ENCODE measurements around the gene DPAGT1.

Gene DPAGT1

DNA sequence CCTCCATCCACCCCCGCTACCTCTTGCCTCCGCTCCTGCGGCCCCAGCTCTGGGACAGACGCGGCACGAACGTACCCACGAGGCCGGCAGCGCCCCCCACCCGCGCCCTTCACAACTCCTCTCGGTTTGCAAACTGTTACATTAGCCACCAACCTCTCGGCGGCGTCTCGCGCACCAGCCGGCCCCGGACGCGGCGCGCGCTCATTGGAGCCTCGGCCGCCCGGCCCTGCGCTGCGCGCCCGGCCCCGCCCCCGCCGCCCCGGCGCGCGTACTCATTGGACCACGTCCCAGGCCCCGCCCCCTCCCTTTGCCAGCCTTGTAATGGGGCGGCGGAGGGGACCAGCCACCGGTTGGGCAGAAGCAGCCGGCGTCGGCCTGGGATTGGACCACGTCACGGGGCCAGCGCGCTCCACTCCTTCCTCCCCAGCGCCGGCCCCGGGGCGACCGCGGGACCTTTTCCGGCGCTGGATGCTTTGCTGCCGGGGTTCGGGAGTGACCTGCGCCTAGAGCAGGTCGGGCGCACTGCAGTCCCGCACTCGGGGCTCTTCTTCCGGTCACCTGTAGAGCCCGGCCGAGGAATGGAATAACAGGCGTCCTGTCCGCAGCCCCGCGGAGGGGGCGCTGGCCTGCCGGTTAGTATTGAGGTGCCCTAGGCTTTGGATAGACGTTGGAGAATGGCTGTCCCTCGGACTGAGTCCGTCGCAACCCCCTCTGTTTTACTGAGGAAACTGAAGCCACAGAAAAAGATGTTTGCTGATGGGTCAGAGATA, 44.5 kb downstream of the DPAGT1 start, which contains the start of gene HYOU1:
Gene HYOU1 (minus strand): TSS at position 206 of the 770 bp plus-strand sequence. CDS start 1,045 bp downstream, outside the sequence.
- DNase-seq, result peak; percentile 96

DNA sequence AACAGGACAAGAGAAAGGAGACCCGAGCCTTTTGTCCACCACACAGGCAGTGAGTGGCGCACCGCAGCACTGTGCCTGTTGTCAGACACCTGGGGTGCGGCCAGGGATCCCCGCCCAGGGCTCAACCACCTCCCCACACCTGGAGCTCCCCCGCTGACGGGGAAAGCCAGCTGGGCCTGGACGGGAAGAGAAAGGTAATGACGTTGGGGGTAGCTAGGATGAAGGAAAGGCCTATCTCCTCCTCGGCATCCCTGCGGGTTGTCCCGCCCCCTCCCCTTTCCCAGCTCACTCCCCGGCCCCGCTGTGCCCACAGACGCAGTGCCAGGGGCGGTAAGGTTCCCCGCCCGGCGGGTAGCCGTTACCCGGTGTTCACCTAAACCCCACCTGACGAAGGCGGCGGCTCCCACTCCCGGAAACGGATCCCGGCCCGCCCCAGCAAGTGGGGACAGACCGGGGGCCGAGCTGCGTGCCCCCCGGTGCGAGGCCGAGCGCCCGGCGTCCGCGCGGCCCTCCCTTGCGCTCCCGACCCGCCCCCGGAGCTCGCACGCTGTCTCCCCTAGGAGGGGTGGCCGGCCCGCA, 45.1 kb downstream of the DPAGT1 start:
- no peak for DNase-seq

DNA sequence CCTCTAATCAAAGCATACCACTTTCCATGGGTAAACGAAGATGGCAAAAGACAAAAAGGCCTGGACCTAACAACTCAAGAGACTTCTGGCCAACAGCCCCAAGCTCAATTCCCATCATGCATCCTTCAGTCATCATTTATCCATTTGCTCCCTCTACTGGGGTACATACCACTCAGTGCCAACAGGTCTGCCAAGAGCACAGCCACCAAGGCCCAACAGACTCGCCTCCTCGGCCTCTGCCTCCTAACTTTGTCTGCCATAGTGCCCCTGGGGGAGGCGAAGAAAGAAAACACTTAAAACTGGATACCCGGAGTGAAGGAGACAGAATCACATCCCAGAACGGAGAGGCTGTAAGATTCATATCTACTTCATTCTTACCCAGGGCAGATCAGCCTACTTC, 45.8 kb downstream of the DPAGT1 start:
- no peak for DNase-seq

DNA sequence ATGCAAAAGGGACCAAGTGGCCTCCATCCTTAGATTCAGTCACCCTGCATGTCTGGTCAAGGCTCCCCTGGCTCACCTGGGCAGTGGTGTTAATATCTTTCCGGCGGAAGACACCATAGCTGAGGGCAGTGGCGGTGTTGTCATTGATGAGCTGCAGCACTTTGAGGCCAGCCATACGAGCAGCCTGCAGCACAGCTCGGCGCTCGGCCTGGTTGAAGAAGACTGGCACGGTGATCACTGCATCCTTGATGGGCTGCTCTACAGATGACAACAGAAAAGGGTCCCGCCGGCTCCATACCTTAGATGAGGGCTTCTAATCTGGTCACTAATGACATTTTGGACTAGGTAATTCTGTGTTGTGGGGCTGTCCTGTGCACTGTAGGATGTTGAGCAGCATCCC, 47.2 kb downstream of the DPAGT1 start:
- no peak for DNase-seq

DNA sequence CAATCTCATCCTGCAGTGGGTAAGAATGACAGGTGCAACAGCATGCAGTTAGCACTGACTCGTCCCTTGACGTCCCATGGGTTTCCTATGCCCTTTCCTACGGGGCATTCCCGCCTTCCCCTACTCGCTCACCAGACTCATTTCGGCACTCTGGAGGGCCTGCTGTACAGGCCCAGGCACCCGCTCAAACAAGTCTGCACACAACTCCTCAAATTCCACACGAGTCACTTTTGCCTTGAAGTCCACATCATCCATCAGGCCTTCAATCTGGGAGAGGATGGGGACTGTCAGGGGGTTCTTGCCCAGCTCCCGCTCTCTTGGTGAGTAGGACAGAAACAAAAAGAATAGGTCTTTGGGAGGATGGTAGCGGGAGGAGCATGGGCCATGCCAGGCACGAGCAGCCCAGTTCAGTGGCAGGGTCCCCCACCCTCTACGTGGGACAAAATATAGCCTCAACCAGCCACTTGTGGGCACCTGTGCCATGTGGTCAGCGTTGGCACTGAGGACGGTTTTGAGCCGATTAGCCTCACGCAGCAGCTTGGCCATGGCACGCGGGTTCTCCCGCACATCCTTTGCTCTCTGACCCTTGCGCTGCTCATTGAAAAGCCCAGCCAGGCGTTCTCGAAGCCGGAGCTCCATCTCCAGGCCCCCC, 49.4 kb downstream of the DPAGT1 start:
- DNase-seq, result no peak

DNA sequence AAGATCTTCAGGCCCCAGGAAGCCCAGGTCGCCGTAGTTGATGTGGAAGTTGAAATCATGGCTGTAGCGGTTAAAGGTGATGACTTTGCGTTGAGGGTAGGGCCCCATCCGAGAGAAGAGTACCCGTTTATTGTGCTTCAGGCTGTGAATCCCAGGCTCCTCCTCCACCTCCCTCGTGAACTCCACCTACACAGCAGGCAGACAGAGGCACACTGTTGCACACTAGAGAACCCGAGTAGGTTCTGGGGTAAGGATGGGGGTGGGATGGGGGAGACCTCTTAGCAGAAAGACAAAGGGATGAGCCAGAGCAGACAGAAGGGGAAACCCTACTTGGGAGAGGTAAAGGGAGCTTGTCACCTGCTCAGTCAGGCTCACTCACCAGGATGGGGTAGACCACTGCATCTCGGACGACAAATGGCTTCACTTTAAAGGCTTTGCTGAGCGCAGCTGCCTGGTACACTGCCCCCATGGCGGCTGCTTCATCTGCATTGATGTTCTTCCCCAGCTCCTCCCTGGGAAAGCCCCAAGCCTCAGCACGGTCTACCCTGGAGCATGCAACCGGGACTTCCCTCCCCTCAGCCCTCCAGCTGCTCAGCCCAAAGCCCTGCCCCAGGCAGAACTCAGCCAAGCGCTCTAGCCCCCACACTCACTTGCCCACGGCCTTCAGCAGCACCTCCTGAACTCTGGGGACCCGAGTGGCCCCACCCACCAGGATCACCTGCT, 50.1 kb downstream of the DPAGT1 start:
- no peak for DNase-seq

DNA sequence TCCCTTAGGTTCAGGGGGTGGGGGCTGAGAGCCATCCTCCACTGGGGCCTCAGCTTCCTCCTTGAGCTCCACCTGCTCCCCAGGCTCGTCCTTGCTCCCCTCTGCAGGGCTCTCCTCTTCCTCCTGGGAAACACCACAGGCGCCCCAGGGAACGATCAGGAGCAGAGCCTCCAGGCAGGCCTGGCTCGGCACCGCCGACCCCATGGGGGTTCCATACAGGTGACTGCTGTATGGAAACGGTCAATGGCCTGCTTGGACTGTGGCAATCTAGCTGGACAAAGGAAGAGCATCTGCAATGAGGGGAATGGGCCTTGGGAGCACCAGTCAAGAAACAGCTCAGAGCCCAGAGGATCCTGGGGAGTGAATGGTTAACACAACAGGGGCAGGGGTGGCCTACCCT, 52.6 kb downstream of the DPAGT1 start:
- no peak for DNase-seq

DNA sequence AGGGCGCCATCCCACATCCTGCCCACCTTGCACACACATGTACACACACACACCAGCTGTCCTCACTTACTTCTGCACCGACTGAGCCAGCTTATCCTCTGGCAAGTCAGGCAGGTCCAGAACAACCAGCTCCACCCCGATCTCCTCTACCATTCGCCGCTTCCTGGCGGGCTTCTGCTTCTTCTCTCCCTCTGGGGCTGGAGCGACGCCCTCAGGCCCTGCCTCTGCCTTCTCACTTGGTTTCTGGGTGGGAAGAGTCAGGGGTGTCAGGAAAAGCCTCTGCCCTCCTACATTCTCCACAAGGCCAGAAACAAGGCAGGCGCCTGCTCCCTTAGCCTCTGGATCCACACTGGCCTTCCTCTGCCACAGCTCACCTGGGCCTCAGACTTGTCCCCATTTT, 53.0 kb downstream of the DPAGT1 start:
- no peak for DNase-seq

DNA sequence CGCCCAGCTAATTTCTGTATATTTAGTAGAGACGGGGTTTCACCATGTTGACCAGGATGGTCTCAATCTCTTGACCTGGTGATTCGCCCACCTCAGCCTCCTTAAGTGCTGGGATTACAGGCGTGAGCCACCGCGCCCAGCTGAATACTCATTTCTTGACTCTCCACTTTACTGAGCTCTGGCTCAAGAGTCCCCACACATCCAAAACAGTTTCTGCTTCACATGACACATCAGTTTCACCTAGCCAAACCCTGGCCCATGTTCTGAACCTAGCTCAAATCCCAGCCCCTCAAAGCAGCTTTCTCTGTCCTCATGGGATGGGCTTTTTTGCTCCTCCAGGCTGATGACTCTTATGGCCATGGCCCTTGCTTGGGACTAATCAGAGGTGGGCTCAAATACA, 54.4 kb downstream of the DPAGT1 start:
- DNase-seq, result no peak
